Peyer's patch (tissue), 4 donors: ENCODE data around the gene NHLRC2. TPM values are rescaled to one million over a fixed set of nuclear protein-coding genes. Genes with fewer than 3 reads are reported as not detected.

Experiments used
- DNase-seq, 3 donors: peaks; one replicate each; pipeline ENCODE4 v3.0.0-alpha.2; 2017 to 2019
- H3K27ac ChIP-seq, 4 donors: fragments of 200-600 bp; sonication (generic); one replicate each; pipeline ENCODE4 v1.5.1; 2016 to 2019
- H3K27me3 ChIP-seq, 2 donors: fragments of 200-600 bp; sonication (generic); one replicate each; pipeline ENCODE4 v1.5.1; 2019
- H3K36me3 ChIP-seq, 3 donors: fragments of 200-600 bp; sonication (generic); one replicate each; pipeline ENCODE4 v1.5.1; 2016 to 2019
- H3K4me1 ChIP-seq, 4 donors: fragments of 200-600 bp; sonication (generic); one replicate each; pipeline ENCODE4 v1.5.1; 2016 to 2019
- H3K4me3 ChIP-seq, 4 donors: fragments of 200-600 bp; sonication (generic); 1 replicate in 3 of 4; 2 replicates in 1 of 4; pipeline ENCODE4 v1.5.1; 2016 to 2019; ENCODE audit warnings: mild to moderate bottlenecking in 1 of 4
- H3K9me3 ChIP-seq, 4 donors: fragments of 200-600 bp; sonication (generic); one replicate each; pipeline ENCODE4 v1.5.1; 2016 to 2019; ENCODE audit warnings: mild to moderate bottlenecking in 1 of 4
- POLR2A ChIP-seq, 2 donors: fragments of 450-650 bp; IDR thresholded peaks; one replicate each; pipeline ENCODE4 v1.5.1; 2017; ENCODE audit warnings: antibody characterized with exemption in 2 of 2, mild to moderate bottlenecking in 2 of 2, moderate library complexity in 2 of 2
- total RNA-seq, 4 donors: library from RNA; depleted of rRNA; stranded (reverse); fragments of >200 nt; gene quantifications; one replicate each; pipeline ENCODE4 v1.1.0, GENCODE V29; 2016
- TF ChIP-seq, protein P1 (sequence below), 6 experiments: fragments of 450-650 bp in 4 of 6; fragments of 200-600 bp in 2 of 6; sonication (generic) in 1 of 6; IDR thresholded peaks; one replicate each; pipeline ENCODE4 v1.5.1; 2017 to 2019; ENCODE audit warnings: antibody characterized with exemption in 6 of 6, mild to moderate bottlenecking in 3 of 6, moderate library complexity in 1 of 6

Gene NHLRC2
- total RNA-seq, 4 donors from 2014 or later, result 53.8 to 185 (median 70.1) TPM

DNA sequence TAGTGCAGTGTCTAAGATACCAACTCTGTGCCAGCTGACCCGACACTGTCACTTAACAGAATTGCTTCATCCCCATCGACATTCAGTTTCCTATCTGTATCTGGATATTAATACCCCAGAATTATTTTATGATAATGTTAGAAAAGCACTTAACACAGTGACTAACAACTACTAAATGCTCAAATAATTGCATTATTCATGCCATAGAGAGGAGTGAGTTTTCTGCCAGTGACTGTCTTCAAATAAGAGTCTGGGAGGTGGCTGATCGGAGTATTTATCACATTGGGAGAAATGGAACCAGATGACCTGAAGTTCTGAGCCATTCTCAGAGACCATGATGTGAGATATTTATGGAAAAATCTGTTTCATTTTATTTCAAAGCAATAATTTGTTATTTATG, 65.7 kb downstream of the NHLRC2 start:
- DNase-seq, result no peak
- Histone ChIP-seq H3K27ac (no peak overlapping the region), H3K4me3 (no peak overlapping the region), H3K4me1 (no peaks in the 10 kb centered on the region), H3K9me3 (no peaks in the 10 kb centered on the region), H3K27me3 (no peaks in the 10 kb centered on the region), H3K36me3 (no peaks in the 10 kb centered on the region)
- TF ChIP-seq, protein P1, sequence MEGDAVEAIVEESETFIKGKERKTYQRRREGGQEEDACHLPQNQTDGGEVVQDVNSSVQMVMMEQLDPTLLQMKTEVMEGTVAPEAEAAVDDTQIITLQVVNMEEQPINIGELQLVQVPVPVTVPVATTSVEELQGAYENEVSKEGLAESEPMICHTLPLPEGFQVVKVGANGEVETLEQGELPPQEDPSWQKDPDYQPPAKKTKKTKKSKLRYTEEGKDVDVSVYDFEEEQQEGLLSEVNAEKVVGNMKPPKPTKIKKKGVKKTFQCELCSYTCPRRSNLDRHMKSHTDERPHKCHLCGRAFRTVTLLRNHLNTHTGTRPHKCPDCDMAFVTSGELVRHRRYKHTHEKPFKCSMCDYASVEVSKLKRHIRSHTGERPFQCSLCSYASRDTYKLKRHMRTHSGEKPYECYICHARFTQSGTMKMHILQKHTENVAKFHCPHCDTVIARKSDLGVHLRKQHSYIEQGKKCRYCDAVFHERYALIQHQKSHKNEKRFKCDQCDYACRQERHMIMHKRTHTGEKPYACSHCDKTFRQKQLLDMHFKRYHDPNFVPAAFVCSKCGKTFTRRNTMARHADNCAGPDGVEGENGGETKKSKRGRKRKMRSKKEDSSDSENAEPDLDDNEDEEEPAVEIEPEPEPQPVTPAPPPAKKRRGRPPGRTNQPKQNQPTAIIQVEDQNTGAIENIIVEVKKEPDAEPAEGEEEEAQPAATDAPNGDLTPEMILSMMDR (IDR thresholded peaks at IDR 0.05), result no peak
- TF ChIP-seq POLR2A (IDR thresholded peaks at IDR 0.05), result no peak

DNA sequence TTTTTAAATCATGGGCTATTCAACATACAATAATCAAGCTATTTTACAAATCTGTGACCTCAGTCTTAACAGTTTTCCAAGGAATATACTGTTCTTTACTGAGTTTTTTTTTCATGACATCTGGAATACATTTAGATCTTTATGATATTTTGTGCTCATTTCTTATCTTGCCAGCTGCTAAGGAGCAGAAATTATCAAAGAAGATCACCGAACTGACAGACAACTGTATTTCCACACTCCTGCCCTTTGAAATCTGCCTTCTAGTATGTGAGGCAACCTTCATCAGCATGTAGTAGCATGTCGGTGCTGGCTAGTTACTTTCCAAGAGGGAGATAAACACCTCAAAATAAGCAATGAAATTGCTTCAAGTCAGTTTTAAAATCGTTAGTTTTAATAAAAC, 66.4 kb downstream of the NHLRC2 start:
- TF ChIP-seq, protein P1 (IDR thresholded peaks at IDR 0.05), result no peak
- TF ChIP-seq POLR2A (IDR thresholded peaks at IDR 0.05), result no peak
- no peak for DNase-seq
- Histone ChIP-seq H3K9me3 (no peaks in the 10 kb centered on the region), H3K27me3 (no peaks in the 10 kb centered on the region), H3K4me3 (no peak overlapping the region), H3K4me1 (no peaks in the 10 kb centered on the region), H3K27ac (no peak overlapping the region), H3K36me3 (no peaks in the 10 kb centered on the region)

DNA sequence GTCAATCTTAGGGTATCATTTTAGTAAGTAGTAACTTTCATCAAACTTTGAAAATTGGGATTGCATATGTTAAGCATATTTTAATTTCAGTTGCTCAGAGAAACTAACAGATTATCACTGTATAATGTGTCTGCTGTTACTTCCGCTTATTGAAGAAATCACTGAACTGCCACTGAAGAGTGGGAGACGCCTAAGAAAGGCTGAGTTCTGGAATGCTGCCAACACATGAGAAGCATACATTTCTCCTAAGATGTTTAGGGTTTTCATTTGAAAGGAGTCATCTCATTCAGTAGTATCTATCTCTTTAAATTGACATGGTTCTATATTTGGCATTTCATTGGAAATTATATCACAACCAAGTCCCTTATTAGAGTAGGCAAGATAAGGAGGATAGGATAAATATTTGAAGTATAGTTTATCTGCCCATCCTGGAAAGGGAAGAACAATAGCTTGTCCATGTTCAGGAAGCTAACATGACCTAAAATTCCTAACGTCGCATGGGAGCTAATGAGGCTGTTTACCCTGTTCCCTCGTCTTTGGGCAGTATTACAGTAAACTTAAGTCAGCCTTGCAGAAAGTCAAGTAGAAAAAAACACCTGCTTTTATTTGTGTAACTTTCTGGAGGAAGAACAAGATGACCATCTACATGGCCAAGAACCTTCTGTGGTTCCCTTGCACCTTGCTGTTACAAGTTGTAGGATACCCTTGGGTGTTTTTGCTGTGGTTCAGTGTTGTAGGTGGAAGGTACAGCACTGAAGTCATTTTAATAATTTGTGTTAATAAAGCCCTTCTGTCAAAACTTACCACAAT, 67.3 kb downstream of the NHLRC2 start:
- peak overlapping the region in 2 of 4 donors; percentile 22 to 29 for H3K27ac ChIP-seq
- H3K4me3 ChIP-seq, result no peak overlapping the region
- H3K9me3 ChIP-seq, result no peaks in the 10 kb centered on the region
- no peaks in the 10 kb centered on the region for H3K4me1 ChIP-seq
- no peak for DNase-seq
- H3K27me3 ChIP-seq, result no peaks in the 10 kb centered on the region
- TF ChIP-seq POLR2A (IDR thresholded peaks at IDR 0.05), result no peak
- TF ChIP-seq, protein P1 (IDR thresholded peaks at IDR 0.05), result no peak
- H3K36me3 ChIP-seq, result no peaks in the 10 kb centered on the region

DNA sequence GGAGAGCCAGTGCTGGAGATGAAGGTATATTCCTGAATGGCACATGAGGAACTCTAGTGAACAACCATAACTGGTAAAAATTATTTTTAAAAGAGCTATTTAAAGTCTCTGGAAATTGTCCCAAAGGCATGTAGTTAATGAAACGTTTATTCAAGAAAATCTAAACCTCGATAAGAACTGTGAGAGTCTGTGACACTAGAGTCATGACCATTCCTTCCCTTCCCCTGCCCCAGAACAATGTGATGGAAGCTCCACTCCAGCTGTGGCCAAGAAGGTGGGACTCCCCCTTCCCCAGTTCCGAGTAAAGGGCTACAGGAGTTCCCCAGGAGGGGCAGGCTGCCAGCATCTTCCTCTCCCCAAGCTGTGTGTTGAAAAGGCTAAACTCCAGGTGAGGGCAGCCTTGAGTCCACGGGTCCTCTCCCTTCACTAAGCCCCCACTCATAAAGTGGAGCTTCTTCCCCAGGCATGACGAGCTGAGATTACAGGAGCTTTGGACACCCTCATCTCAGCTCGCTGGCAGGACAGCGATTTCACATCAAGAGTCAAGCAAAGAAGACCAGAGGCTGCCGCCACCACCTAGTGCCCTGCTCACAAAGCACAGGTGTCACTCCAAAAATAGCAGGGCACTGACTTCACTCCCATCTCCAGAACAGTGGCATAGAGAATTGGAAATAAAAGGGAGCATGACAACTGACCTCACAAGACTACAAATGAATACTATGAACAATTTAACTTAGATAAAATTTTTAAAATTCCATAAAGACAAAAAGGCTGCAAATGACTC, 68.5 kb downstream of the NHLRC2 start:
- no peaks in the 10 kb centered on the region for H3K27me3 ChIP-seq
- H3K27ac ChIP-seq, result peak overlapping the region in 2 of 4 donors; percentile 22 to 29

DNA sequence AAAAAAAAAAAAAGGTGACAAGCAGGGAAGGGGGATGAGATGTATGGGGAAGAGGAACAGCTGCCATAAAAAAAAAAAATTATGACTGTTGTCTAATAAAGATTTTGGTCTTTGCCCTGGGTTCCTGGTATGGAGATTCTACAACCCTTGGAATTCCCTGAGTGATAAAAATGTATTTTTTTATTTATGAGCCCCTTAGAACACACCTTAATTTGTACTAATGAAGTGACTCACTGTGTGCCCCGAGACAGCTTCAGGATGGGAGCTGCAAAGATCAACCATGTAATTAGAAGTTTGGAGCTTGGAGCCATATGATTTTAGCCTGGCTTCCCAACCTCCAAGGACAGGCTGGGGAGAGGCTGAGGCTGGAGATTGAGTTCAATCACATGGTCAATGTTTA, 69.7 kb downstream of the NHLRC2 start:
- Histone ChIP-seq H3K4me3 (no peak overlapping the region), H3K27me3 (no peaks in the 10 kb centered on the region), H3K9me3 (no peaks in the 10 kb centered on the region), H3K36me3 (no peaks in the 10 kb centered on the region), H3K4me1 (no peaks in the 10 kb centered on the region), H3K27ac (peak overlapping the region in 2 of 4 donors; percentile 64 to 80)
- DNase-seq, result no peak
- TF ChIP-seq, protein P1 (IDR thresholded peaks at IDR 0.05), result no peak
- TF ChIP-seq POLR2A (IDR thresholded peaks at IDR 0.05), result no peak

More for the DNA sequence above, 68.5 kb downstream of the NHLRC2 start:
- Histone ChIP-seq H3K4me3 (no peak overlapping the region), H3K36me3 (no peaks in the 10 kb centered on the region), H3K4me1 (no peaks in the 10 kb centered on the region), H3K9me3 (no peaks in the 10 kb centered on the region)
- no peak for DNase-seq
- no peak for TF ChIP-seq POLR2A (IDR thresholded peaks at IDR 0.05)
- TF ChIP-seq, protein P1 (IDR thresholded peaks at IDR 0.05), result no peak
